Stimulated activated CD4-positive, alpha-beta T cell treated with anti-CD3 and anti-CD28 coated beads, Interleukin-4, amount 100 ng/mL, for 24 hours (primary cell): ENCODE data around the gene SLC43A1.
"Not testable (repeated sequence)": the region's sequence is repeated elsewhere in the genome, so short reads cannot be mapped to it uniquely, and the experiment has no call there.

Experiments
- DNase-seq: peaks from one replicate; pipeline ENCODE4 v3.0.0-alpha.2; 2020

The SLC43A1 gene

GRCh38 chr11:57515332-57516060 lies at the start of gene SLC43A1:
Gene SLC43A1 (minus strand): TSS chr11:57515702. CDS start chr11:57514111, 1,591 bp downstream.
- peak; percentile 40 for DNase-seq

- no peak for DNase-seq
These were observed 47.1 kb upstream of the SLC43A1 start for GRCh38 chr11:57562596-57562995.

GRCh38 chr11:57560146-57560545 lies 44.6 kb upstream of the SLC43A1 start:
- DNase-seq = no peak

DNA sequence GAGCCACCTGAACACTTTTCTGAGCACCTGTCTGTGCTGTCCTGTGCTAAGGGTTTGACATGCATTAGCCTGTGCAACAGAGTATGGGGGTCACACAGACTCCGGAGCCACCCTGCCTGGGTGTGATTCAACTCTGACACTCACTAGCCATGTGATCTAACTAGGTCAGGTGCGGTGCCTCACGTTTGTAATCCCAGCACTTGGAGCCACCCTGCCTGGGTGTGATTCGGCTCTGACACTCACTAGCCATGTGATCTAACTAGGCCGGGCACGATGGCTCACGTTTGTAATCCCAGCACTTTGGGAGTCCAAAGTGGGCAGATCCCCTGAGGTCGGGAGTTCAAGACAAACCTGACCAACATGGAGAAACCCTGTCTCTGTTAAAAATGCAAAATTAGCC lies 40.5 kb upstream of the SLC43A1 start:
- no peak for DNase-seq

DNA sequence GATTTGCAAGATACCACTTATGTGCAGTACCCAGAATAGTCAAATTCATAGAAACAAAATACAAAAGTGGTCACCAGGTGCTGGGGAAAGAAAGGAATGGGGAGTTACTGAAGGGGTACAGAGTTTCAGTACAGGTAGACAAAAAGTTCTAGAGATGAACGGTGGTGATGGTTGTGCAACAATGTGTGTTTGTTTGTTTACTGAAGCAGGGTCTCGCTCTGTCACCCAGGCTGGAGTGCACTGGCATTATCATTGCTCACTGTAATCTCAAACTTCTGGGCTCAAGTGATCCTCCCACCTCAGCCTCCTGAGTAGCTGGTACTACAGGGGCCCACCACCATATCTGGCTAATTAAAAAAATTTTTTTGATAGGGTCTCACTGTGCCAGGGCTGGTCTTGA lies 39.9 kb upstream of the SLC43A1 start:
- no peak for DNase-seq

GRCh38 chr11:57552479-57552878 lies 37.0 kb upstream of the SLC43A1 start:
- DNase-seq = no peak

- DNase-seq = no peak
These were observed 36.4 kb upstream of the SLC43A1 start for GRCh38 chr11:57551941-57552340.

DNA sequence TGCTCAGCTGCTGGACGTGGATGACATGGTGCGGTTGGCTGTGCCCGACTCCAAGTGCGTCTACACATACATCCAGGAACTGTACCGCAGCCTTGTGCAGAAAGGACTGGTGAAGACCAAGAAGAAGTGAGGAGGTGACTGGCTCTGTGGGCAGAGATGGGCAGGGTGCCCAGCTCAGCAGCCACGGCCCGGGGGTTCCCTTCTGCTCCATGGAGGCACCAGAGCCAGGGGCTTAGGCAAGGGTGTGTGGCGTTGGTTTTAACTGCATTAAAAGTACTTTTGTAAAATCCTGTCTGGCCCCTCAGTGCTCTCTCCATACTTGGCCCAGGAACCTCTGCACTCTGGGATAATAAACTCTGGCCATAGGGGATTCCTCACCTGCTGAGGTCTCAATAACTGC lies 34.5 kb upstream of the SLC43A1 start:
- no peak for DNase-seq

GRCh38 chr11:57547854-57548377 lies 32.4 kb upstream of the SLC43A1 start:
- DNase-seq = no peak

- DNase-seq = no peak
These were observed 31.5 kb upstream of the SLC43A1 start for GRCh38 chr11:57546869-57547475.

GRCh38 chr11:57546451-57546850 lies 30.9 kb upstream of the SLC43A1 start:
- no peak for DNase-seq

- no peak for DNase-seq
These were observed 30.4 kb upstream of the SLC43A1 start for GRCh38 chr11:57545883-57546282.

- DNase-seq = no peak
These were observed 29.1 kb upstream of the SLC43A1 start for GRCh38 chr11:57544566-57544965.

DNA sequence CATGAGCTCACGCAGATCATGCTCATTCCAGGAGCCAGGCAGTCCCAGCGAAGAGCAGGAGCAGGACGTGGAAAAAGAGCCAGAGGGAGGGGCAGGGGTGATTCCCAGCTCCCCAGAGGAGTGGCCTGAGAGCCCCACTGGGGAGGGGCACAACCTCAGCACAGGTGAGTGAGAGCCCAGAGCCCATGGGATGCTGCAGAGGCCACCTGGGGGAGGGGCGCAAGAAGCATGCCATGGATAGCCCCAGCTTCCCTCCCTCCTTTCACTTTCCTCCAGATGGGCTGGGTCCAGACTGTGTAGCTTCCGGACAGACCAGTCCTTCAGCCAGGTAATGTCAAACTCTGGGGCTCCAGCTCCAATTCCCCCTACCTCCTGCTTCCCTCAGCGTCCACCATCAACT lies 28.1 kb upstream of the SLC43A1 start:
- DNase-seq = no peak

GRCh38 chr11:57542582-57542981 lies 27.1 kb upstream of the SLC43A1 start:
- DNase-seq = no peak

GRCh38 chr11:57541169-57541568 lies 25.7 kb upstream of the SLC43A1 start:
- DNase-seq = no peak

DNA sequence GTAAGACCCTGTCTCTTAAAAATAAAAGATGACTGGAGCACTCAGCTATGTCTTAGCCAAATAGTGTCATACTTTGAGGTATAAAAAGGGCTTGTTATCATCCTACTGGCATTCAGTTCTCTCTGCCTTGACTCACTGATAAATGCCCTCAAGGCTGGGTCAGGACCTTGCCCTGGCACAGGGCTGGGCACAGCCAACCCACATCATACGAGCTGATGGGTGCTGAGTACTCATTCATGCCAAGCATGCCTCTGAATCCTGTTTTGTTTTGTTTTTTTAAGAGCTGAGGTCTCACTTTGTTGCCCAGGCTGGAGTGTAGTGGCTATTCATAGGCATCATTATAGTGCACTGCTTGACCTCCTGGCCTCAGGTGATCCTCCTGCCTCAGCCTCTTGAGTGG lies 23.8 kb upstream of the SLC43A1 start:
- DNase-seq = no peak

DNA sequence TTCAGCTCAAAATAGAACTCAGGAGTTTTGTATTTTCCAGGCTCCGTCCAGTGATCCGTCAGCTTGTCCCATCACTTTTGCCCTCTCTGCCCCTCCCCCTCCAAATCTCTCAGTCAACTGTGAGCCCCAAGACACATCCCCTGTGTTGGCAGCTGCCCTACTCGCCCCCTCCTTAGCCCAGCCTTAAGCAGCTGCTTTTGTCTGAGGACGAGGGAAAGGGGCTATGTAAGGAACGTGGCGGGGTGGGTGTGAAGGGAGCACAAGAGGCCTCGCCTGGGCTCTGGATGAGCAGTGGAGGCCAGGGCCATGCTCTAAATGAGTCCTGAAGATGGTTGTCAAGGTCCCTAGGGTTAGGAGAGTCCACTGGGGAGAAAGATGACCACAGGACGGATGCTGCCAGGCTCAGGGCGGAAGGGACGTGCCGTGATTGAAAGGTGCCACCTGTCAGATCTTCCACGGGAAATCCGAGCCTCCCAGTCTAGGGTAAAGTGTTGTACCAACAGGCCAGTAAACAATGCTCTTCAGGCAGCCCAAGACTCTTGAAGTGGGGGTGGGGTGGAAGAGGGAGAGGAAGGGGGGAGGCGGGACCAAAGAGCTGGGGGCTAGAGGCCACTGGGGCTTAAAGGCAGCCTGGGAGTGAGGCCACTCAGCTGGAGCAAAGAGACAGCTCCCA lies 21.6 kb upstream of the SLC43A1 start, which contains the start of gene SMTNL1:
Gene SMTNL1, plus strand, starts transcription at position 649 of the 673 bp plus-strand sequence. CDS start 5,048 bp downstream, outside the sequence.
- no peak for DNase-seq

DNA sequence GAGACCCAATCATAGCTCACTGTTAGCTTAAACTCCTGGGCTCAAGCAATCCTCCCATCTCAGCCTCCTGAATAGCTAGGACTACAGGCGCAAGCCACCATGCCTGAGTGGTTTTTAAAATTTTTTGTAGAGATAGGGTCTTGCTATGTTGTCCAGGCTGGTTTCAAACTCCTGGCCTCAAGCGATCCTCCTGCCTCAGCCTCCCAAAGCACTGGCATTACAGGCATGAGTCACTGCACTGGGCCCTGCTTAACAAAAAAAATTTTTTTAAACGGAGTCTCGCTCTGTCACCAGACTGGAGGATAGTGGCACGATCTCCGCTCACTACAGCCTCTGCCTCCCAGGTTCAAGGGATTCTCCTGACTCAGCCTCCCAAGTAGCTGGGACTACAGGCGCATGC lies 18.9 kb upstream of the SLC43A1 start:
- DNase-seq = not testable (repeated sequence)

GRCh38 chr11:57530596-57531507 lies 15.3 kb upstream of the SLC43A1 start, which contains the start of gene TIMM10:
Gene TIMM10 (minus strand): TSS chr11:57530754. CDS start chr11:57530189, 565 bp downstream.
- peak; percentile 95 for DNase-seq

DNA sequence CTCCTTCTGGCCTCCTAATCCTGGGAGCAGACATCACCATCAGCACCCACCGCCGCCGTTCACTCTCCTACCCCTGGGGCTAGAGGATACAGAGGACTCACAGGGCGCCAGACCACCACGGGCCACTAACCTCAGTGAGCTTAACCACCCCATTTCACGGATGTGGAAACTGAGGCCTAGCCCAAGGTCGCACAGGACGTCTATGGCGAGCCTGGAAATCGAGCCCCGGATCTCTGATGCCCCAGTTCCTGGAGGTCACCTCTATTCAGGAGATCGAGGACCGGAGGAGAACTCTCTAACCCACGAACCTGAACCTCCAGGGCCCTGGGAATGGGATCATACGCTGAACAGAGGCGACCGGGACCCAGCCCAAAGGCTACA lies 14.7 kb upstream of the SLC43A1 start:
- no peak for DNase-seq

DNA sequence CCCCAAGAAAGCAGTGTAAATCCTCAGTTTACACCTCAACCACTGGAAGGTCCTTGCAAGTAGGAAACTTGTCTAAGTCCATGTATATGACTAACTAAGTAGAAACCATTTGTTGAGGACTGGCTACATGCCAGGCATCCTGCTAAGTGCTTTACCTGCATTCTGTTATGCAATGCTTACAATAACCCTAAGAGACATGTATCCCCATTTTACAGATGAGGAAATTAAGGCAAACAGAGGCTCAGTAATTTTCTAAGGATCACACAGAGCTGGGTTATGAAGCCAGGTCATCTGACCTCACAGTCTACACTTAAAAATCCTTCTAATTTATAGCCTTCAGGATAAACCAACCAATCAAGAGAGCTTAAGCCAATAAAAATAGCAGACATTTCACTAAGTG lies 13.5 kb upstream of the SLC43A1 start:
- DNase-seq = no peak
